Measurements from ENCODE around the gene SPSB1.

DNA sequence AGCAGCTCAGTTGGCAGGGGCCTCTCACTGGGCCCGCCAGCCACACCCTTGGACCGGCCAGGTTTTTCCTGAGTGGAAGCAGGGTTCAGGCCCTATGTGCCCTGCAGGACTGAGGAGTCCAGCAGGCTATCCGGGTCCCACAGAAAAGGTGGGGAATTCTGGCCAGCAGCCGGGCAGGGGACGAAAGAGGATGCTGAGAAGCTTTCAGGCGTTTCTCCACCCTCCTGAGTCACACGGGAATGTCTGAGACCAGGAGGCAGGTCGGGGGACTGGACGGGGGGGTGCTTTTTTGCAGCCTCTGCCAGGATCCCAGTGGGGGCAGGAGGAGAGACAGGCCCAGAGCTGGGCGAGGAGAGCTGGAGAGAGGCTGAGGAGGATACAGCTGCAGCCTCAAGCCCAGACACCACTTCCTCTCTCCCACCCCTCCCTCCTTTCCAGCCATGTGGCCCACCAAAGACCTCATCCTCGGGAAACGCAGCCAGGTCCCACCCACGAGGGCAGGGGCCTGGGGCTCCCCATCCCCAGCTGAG lies 105.4 kb downstream of the SPSB1 start:
- TF ChIP-seq CTCF (IDR thresholded peaks at IDR 0.05), result no peak
- no peak for TF ChIP-seq POLR2A (IDR thresholded peaks at IDR 0.05)

Data from thyroid gland (tissue), 4 donors.